ENCODE results near the gene PNMA8A.
"Not testable (repeated sequence)": the region's sequence is repeated elsewhere in the genome, so short reads cannot be mapped to it uniquely, and the experiment has no call there.

The PNMA8A gene

DNA sequence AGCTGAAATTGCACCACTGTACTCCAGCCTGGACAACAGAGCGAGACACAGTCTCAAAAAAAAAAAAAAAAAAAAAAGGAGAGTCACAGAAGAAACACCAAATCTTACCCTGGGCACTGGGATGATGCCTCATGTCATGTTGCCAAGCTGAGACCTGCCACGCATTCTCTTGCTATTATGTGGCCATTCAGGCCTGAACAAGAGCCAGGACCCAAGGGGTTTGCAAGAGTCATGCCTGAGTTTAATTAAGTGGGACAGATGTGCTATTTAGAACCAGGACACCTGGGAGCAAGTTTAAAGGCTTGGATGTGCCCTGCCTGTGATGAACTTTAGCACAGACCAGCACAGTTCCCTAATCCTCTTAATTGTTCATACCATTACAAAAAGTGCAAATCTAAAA is 9.8 kb downstream of the PNMA8A start:
- no peak for DNase-seq

DNA sequence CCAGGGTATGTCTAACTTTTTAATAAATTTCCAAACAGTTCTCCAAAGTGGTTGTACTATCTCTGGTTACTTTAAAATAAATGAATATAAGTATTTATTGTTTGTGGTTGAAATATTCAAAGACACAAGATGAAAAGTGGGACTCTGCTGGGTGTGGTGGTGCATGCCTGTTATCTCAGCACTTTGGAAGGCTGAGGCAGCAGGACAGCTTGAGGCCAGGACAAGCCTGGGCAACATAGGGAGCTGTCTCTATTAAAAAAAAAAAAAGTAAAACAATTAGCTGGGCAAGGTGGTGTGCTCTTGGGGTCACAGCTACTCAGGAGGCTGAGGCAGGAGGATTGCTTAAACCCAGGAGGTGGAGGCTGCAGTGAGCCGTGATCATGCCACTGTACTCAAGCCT is 10.4 kb downstream of the PNMA8A start:
- no peak for DNase-seq

DNA sequence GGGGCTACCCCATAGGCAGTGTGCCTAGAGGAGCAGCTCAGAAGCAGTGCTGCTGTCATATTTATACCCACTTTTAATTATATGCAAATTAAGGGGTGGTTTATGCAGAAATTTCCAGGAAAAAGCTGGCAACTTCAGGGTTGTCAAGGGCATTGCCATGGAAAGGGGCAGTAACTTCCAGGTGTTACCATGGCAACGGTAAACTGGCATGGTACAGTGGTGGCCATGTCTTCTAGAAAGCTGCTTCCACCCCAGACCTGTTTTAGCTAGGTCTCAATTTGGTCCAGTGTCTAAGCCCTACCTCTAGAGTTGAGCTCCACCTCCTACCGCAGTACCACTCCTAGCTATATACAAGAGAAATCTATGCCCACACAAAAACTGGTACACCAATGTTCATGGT is 11.3 kb downstream of the PNMA8A start:
- DNase-seq: no peak

DNA sequence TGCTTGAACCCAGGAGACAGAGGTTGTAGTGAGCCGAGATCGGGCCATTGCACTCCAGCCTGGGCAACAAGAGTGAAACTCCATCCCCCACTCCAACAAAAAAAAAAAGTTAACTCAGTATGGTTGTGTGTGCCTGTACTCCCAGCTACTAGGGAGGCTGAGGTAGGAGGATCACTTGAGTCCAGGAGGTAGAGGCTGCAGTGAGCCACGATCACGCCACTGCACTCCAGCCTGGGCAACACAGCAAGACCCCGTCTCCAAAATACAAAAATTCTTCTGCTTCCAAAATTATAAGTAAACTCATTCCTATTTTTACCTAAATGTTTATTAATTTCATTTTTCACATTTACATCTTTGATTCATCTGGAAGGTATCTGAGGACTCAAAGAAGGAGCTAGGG is 14.4 kb downstream of the PNMA8A start:
- DNase-seq: no peak

DNA sequence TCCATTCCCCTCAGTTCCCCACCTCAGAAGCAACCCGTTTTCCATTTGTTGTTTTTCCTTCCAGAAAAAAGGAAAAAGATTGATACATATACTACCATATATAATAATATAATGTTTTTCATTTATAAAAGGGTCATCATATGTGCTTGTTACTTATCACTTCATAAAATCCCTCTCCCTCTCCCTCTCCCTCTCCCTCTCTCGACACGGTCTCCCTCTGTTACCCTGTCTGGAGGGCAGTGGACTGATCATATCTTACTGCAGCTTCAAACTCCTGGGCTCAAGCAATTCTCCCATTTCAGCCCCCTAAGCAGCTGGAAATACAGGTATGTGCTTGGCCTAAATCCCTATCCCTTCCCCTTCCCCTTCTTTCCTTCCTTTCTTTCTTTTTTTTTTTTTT is 17.1 kb downstream of the PNMA8A start:
- DNase-seq: no peak

DNA sequence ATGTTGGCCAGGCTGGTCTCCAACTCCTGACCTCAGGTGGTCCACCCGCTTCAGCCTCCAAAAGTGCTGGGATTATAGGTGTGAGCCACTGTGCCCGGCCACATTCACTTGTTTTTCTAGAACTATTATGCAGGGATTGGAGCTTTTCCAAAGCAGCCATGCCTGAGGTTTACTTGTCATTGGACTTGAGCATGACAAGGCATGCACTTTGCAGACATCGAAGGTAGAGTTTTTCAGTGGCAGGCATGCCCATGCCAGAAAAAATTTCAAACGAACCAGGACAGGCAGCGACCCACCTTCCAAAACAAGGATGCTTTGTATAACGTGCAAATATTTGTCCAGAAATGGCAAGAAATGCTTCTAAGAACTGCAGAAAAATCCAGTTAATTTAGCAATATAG is 17.7 kb downstream of the PNMA8A start:
- DNase-seq: no peak

DNA sequence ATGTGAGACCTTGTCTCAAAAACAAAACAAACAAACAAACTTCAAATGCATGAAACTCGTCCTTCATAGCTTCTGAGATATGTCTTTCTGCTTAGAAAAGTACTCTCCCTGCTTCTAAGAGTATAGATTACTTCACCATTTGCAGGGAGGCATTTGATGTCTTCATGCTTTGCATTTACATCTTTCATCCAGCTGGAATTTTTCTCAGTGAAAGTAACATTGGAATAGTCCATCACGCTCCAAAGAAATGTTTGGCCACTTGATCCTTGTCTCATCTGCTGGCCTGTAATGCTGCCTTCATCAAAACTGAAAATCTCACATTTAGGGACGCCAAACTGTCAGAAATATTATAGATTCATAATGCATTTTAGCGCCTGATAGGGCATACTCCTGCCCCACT is 19.2 kb downstream of the PNMA8A start:
- DNase-seq: no peak

DNA sequence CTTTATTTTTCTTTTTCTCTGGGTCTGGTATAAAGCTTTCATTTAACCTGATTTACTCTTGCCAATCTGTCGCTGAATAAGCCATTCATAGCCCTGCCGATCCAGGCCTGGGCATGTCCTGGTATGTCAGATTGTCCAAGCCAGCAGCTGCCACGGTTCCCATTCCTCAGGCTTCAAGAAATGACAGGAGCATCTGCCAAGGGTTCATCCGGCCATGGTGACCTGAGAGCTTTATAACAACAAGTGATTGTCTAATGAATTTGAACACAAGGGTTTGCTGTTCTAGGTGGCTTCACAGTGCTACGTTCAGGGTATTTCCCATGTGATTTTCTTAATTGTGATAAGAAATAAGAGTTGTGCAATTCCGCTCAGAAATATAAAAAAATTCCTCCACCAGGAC is 20.0 kb downstream of the PNMA8A start:
- no peak for DNase-seq

DNA sequence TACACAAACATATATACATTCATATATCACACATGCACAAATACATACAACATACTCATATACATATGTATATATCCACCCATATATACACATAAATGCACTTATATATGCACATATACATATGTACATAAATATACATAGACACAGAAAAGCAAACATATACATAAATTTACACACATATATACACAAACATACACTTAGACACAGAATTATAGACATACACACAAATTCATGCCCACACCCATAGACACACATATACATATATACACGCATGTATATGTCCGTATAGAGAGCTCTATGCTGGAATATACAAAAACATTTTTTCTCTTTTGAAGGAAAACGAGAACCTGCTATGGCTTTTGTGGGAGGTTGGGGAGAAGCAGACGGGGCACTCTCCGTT is 20.6 kb downstream of the PNMA8A start:
- no peak for DNase-seq

DNA sequence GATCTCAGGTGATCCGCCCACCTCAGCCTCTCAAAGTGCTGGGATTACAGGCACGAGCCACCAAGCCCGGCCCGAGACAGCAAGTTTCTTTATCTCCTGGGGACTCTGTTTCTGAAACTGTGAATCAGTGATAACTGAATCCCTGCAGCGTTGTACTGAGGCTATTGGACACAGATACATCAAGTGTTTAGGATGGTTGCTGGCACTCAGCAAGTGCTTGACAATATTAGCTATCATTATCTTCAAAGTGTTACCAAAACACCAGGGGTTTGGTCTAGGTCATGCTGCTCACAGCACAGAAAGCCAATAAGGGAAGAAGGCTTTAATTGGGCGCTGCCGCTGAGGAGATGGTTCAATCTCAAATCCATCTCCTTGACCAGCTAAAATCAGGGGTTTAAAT is 22.1 kb downstream of the PNMA8A start:
- no peak for DNase-seq

DNA sequence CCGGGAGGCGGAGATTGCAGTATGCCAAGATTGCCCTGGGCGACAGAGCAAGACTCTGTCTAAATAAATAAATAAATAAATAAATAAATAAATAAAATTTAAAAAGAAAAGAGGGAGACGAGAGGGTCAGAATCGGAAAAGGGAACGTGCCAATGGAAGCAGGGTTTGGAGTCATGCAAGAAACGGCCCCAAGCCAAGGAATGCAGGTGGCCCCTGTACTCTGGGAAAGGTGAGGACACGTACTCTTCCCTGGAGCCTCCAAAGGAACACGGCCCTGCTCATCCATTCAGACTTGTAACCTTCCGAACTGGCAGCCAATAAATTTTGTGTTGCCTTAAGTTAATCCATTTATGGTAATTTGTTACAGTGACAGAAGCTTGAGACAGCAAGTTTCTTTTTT is 22.8 kb downstream of the PNMA8A start:
- DNase-seq: no peak

DNA sequence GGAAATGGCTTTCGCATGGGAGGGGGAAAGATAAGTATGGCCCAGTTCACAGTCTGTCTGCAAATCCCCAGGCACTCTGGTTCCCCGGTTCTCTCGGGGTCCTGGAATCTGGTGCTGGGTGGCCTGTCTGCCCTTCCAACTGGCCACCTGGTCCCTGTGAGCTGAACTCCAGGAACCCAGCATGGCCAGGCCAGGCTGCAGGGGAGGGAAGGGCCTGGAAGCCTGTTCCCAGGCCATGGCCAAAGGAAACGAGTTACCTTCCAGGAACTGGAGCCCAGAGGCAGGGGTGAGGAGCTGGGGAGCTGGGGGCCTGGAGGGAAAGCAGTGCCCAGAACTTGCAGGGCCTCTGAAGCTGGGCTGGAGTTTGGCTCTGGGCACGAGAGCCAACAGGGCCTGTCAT is 23.5 kb downstream of the PNMA8A start:
- DNase-seq: no peak

DNA sequence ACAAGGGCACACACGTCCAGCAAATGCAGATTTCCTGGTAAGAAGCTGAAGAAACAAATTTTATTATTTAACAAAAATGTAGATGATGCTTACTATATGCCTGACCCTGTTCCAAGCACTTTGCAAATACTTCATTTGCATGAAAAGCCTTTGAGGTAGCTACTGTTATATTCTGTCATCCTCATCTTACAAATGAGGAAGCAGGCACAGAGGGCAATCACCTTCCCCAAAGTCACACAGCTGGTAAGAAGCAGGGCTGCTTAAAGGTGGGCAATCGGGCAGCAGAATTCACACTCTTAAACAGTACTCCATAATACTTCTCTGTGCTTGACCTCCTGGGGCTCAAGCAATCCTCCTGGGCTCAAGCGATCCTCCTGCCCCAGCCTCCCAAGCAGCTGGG is 24.4 kb downstream of the PNMA8A start:
- no peak for DNase-seq

DNA sequence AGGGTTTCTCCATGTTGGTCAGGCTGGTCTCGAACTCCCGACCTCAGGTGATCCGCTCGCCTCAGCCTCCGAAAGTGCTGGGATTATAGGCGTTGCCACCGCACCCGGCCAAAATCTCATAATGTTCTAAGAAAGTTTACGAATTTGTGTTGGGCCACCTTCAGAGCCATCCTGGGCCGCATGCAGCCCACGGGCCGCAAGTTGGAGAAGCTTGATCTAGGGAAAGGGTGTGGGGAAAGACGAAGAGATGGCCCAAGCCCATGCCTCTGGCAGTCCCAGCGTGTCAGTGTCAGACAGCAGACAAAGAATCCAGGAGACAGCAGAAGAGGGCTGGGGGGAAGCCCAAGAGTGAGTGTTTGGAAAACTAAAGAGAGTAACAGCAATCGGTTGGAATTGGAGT is 25.3 kb downstream of the PNMA8A start:
- DNase-seq: no peak

DNA sequence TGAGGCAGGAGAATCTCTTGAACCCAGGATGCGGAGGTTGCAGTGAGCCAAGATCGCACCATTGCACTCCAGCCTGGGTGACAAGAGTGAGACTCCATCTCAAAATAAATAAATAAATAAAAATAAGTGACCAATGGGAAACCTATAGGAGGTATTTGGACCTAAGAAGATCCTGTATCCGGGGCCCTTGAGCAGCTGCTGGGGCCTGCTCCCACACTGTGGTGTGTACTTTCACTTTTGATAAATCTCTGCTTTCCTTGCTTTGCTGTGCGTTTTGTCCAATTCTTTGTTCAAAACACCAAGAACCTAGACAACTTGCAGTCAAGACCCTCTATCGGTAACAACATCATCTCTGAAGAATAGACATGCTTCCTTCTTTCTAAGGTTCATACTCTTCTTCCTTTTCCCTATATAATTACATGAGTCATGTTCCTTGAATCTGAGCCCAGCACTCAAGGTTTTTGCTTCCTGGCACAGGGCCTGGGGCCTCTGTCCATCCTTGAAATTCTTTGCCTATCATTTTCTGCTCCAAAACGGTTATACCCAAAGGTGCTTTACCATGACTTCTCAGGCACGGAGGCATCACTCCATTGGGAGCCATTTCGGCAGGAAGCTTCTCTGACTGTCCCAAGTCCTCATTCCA is 28.4 kb downstream of the PNMA8A start:
- DNase-seq: no peak

DNA sequence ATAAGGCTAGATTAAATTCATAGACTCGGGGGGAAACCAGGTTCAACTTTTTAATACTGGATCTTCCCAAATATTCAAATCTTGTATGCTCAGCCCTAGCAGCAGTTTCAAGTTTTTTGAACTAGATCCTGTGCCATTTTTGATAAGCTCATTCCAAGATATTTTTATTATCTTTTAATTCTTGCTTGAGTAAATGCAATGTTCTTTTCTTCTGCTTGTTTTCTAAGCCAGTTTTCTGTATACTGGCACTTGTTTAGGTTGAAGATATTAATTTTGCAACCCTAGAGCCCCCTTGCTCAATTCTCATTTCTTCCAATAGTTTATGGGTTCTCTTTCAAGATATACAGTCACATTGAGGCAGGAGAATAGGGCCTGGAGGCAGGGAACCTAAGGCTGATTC is 29.5 kb downstream of the PNMA8A start:
- DNase-seq: no peak

DNA sequence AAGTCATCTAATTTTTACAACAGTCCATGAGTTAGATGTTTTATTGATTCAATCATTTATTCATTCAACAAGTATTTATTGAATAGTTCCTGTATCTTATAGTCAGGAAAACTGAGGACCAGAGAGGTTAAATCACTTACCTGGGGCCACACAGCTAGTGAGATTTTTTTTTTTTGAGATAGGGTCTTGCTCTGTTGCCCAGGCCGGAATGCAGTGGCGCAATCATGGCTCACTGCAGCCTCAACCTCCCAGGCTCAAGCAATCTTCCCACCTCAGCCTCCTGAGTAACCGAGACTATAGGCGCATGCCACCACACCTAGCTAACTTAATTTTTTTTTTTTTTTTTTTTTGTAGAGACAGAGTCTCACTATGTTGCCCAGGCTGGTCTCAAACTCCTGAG is 35.7 kb downstream of the PNMA8A start:
- DNase-seq: not testable (repeated sequence)

DNA sequence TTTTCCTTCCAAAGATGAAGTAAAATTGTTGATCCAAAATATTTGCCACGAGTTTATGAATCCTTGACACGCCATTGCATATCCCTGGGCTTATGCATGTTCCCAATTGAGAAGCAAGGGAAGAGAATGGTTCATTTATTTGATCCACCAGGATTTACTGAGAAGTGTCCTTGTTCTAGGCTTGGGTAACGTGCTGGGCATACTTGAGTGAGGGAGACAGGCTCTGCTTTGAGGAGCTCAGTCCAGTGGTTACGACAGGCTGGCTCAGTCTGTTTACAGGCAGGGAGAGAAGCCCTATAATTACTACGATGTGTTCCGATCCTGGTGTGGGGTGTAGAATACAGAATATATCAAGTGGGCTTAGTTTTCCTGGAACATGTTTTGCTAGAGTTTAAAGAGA is 36.4 kb downstream of the PNMA8A start:
- no peak for DNase-seq

DNA sequence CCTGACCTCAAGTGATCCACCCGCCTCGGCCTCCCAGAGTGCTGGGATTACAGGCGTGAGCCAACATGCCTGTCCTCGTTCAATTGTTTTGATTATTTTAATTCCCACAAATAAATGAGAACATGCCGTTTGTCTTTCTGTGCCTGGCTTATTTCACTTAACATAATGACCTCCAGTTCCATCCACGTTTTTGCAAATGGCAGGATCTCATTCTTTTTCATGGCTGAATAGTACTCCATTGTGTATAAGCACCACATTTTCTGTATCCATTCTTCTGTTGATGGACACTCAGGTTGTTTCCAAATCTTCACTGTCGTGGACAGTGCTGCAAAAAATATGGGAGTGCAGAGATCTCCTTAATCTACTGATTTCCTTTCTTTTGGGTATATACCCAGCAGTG is 37.9 kb downstream of the PNMA8A start:
- DNase-seq: not testable (repeated sequence)

DNA sequence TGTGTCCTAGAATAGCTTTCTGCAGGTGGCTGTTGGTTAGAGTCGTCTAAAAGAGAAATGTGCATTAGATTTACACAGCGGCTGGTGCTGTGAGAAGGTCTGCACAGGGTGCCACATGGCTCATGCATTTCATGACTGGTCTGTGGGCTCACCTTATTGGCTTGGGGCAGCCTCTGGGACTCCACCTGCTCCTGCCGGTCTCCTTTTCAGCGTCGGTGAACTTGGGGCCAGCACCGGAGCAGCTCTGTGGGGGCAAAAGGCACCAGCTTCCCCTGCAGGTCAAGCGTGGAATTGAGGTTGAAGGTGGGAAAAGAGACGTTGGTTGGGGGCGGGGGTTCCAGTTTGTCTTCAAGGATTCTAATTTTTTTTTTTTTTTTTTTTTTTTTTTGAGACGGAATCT is 39.5 kb downstream of the PNMA8A start:
- no peak for DNase-seq

DNA sequence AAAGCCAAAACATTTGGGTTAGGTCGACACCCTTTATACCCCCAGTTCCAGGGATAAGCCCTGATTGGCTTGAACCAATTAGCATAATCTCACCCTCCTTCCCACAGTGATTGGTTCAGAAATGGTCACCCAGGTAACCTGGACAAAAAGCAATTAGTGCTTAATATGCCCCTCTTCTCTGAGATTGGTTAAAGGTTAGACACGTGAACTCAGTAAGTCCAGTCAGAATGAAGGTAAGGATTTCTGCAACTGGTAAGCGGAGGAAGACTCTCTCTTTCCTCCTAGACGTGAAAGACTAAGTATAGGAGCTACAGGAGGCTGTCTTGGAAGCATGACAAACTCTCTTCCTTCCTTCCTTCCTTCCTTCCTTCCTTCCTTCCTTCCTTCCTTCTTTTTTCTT is 41.4 kb downstream of the PNMA8A start:
- no peak for DNase-seq

DNA sequence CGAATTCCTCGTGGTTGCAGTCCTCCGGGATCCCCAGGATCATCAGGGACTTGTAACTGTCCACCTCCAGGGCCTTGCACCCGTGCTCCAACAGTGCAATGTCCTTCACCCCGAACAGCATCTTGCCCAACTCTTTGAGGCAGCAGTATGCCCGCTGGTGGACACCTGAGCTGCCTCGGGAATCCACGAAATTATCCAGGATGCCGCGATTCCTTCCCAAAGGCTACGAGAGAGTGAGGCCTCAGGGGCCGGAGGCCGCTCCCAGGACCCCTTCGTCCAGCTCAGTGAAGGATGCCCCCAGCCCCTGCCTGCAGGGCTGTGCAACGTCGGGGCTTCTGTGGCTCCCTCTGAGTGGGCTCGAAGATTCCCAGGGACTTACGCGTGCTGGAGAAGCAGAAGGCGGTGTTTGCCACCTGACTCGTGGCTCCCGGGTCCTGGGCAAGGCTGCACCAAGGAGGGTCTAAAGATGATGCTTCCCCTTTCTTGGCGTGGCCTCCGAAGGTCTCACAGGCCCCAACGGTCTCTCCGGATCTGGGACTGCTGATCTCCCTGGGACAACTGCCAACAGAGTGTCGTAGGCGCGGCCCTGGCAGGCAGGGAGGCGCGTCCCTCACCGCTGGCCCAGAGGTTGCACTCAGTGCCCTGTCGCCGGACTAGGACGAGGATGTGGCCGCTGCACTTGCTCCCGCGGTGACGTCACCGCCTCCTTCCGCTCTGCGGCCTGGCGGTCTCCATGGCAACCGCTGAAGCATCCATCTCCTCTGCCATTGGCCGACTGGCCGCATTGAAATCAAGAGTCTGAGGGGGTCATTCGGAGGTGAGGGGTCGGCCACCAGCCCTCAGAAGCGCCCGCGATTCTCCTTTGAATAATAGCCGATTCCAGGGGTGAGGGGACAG is 42.9 kb downstream of the PNMA8A start, which contains the start of gene PNMA8C:
Gene PNMA8C (minus strand): TSS at position 698 of the 897 bp plus-strand sequence. CDS start 577 bp downstream, at position 121.
- DNase-seq: no peak

DNA sequence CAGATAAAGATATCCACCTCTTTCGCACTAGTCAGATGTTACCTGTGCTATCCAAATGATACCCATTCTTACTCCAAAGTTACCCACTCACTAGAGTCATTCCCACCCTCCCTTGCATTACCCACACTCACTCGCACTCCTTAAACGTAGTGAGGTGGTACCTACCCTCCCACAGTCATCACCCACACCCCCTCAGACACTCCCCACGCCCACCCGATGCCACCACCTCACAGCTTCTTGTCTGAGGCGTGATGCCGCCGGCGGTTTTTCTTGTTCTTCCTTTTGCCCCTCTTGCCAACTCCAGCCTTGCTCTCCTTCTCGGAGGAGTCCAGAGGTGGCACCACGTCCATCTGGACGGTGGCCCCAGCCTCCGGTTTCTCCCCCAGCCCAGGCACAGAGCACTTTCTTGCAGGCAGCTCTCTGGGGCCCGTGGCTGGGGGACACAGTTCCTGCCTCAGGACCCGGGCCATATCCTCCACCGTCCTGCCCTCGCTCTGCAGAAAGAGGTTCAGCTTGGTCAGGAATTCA is 43.8 kb downstream of the PNMA8A start:
- DNase-seq: no peak

DNA sequence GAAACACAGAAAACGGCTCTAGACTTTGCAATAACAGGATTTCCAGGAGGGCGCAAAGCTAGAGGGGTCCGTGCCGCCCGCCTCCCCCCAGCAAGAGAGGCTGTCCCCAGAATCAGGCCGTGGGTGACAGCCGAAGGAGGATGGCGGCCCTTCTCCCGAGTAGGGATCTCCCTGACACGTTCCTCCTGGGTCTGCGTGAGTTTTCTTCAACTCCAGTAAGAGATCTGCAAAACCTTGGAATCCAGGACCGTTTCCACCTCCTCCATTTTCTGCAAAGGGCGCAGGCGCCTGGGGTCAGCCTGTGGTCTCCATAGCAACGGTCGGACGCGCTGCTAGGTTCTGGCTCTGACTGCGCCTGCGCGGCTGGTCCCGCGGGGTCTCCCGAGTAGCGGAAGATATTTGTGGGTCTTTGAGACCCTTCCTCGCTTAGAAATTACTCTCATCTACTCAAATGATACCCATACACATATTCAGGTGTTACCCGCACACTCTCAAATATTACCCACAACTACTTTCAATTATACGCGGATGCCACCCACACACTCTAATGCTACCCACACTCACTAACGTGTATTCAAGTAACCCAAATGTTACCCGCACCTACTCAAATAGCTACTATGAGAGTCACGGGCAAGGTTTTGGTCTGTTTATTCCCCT is 44.7 kb downstream of the PNMA8A start:
- no peak for DNase-seq

Data from KG1 (cell line).